GM12891 (cell line): ENCODE measurements around the gene AK1.

ENCODE experiments used
- PAX5 ChIP-seq: IDR thresholded peaks from 2 replicates; pipeline ENCODE4 v1.6.1; 2011; ENCODE audit warnings: low read length, moderate library complexity, mild to moderate bottlenecking; ENCODE audit not compliant: insufficient read depth, severe bottlenecking
- POLR2A ChIP-seq: IDR thresholded peaks from 2 replicates; pipeline ENCODE4 v1.6.1; 2011; ENCODE audit warnings: low read depth, low read length, control low read depth
- POLR2AphosphoS5 ChIP-seq: IDR thresholded peaks from 2 replicates; pipeline ENCODE4 v1.6.1; 2011; ENCODE audit warnings: low read depth, low read length, control low read depth
- POU2F2 ChIP-seq: IDR thresholded peaks from 2 replicates; pipeline ENCODE4 v1.6.1; 2011; ENCODE audit warnings: low read depth, mild to moderate bottlenecking, control low read depth, low read length, moderate library complexity
- SPI1 ChIP-seq: IDR thresholded peaks from 2 replicates; pipeline ENCODE4 v1.6.1; 2011; ENCODE audit warnings: low read depth, low read length, control low read depth
- TAF1 ChIP-seq: IDR thresholded peaks from 2 replicates; pipeline ENCODE4 v1.6.1; 2011; ENCODE audit warnings: low read depth, low read length, control low read depth

GRCh38 chr9:127847178-127847510 lies 30.3 kb downstream of the AK1 start:
- TF ChIP-seq POLR2A (no peak), POLR2AphosphoS5 (no peak), TAF1 (no peak), PAX5 (no peak), SPI1 (no peak), POU2F2 (no peak)
